HG02571 (cell line): ENCODE measurements around the gene ACO1.

ENCODE experiments used
- ATAC-seq: cut with Tn5 transposase; IDR thresholded peaks from one replicate; pipeline ENCODE4 v1.9.1; 2021; ENCODE audit warnings: mild to moderate bottlenecking, moderate library complexity; ENCODE audit not compliant: unreplicated experiment

Gene ACO1

GRCh38 chr9:32414856-32415255, 30.4 kb downstream of the ACO1 start:
- no peak for ATAC-seq

GRCh38 chr9:32419921-32420320, 35.5 kb downstream of the ACO1 start:
- ATAC-seq: no peak

DNA sequence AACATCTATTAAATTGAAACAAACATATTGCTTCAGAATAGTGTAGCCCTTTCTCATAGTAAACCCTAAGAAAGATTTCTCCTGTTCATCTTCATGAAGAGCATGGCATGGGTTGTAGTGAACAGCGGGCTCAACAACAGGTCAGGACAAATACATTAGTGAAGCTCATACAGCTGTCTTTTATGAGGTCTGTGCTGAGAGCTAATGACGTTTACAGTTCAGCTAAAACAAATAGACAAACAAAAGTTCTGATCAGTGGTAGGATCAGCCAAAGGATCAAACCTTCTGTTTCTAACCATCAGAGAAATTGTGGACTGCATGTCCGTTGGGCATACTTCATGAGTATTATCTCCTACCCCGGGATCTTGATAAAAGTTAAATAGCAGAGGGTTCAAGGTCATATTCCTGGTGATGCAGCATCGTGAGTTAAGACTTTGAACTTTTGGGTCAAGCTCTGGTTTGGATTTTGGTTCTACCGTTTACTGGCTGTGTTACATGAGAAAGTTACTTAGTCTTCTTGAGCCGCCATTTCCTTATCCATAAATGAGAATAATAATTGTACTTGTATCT, 37.9 kb downstream of the ACO1 start:
- no peak for ATAC-seq

GRCh38 chr9:32423371-32423770, 38.9 kb downstream of the ACO1 start:
- ATAC-seq: no peak

DNA sequence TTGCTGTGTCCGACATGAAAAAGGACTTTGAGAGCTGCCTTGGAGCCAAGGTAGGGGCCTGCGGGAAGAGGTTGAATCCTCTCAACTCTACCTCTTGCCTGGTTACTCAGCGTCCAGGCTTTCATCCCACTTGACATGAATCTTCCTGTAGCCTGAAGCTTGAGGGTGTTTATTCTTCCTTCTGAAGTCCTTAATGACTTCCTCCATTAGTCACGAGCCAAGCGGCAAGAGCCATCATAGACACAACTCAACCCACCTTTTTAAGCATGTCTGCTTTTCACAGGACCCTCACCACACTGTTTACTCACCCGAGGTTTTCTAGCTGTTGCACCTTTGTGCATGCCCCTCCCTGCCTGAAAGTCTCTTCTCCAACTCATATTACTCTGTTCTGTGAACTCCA, 40.2 kb downstream of the ACO1 start:
- ATAC-seq: no peak

DNA sequence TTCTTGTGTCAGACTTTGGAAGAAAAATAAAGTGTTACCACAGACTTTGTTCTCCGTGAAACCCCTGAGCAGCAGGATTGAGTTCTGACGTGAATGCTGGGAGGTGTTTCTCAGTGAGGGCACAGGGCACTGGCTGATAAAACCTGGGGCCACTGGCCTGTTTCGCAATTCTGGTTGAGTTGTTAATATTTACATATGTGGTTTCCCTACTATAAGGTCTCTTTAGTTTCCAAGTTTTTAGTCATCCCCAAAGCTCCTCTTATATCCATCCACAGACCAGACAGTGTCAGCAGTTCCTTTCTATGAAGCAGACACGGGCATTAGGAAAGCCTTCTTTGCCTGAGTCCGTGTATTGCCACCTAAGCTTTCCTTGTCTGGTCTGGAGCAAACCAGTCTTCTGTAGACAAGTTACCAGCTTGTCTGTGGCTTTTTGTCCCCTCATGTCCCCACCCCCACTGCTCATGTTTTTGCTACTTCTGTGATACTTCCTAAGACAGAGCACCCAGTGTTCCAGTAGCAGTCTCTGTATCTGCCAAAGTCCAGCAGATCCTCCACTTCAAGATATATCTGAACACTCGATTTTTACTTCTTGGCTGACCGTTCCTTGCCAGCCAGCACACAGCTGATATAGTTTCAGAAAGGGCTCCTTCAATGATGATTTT, 42.0 kb downstream of the ACO1 start:
- ATAC-seq: no peak

DNA sequence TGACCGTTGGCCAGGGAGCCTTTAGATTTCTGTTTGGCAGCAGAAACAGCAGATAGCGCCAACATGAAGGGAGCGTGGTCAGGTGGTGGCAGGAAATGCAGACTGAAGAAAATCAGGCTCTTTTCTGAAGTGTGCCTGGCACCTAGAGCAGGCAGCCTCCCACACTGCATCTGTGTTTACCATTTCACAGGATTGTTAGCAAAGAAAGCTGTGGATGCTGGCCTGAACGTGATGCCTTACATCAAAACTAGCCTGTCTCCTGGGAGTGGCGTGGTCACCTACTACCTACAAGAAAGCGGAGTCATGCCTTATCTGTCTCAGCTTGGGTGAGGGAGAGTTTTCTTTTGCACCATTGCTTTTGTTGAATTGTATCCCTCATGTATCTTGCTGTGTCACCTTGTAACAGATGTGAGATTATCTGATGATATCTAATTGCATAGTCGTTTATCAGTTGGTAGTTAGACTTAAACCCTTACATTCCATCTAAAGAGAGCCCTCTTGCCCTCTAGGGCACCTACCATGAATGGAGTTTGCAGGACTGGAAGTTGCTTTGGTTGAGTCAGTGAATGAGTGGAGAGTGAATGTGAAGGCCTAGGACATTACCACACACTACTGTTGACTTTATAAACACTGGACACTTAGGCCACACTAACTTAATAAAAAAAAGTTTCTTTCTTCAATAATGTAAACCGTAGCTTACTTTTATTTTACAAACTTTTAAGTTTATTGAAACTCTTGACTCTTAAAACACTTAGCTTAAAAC, 42.8 kb downstream of the ACO1 start:
- no peak for ATAC-seq

GRCh38 chr9:32430720-32431119, 46.3 kb downstream of the ACO1 start:
- ATAC-seq: no peak

DNA sequence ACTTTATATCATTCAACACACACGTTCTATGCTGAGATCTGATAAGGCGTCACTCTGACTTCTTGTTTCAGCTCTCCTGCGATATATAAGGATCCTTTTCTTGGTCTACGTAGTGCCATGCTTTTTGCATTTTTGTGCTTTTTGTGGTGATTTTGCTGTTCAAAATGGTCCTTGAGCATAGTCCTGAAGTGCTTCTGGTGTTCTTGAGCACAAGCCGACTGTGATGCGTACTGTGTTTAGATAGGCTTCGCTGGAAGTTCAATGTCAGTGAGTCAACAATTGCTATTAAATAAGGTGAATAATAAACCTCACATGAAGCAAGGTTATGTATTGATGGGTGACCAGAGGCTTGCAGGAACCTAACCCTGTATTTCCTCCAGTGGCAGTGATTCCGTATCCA, 46.8 kb downstream of the ACO1 start:
- no peak for ATAC-seq

- ATAC-seq: no peak
These were observed 47.6 kb downstream of the ACO1 start for GRCh38 chr9:32431940-32432555.

DNA sequence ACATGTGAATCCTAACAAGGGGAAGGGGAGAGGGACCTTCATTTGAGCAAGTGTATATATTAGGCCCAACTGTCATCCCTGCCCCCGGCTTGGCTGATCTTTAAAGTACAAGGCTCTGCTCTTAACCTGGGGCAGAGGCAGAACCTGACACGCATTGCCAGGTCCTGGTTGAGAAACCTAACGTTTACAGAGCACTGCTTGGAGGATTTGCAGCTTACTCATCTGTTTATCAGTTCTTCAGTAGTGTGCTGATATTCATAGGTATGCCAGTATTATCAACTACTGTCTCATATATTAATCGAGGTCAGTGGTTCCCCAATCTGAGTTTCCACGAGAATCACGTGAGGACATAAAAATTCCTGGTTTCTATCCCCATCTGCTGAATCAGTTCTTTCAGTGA, 50.4 kb downstream of the ACO1 start:
- ATAC-seq: no peak

- ATAC-seq: no peak
These were observed 57.2 kb downstream of the ACO1 start for GRCh38 chr9:32441678-32442077.

GRCh38 chr9:32442433-32442832, 58.0 kb downstream of the ACO1 start:
- ATAC-seq: no peak

- no peak for ATAC-seq
These were observed 65.5 kb downstream of the ACO1 start for GRCh38 chr9:32449969-32450368.

GRCh38 chr9:32454280-32454679, 69.8 kb downstream of the ACO1 start:
- no peak for ATAC-seq

- ATAC-seq: no peak
These were observed 71.3 kb downstream of the ACO1 start for GRCh38 chr9:32455738-32456137.

DNA sequence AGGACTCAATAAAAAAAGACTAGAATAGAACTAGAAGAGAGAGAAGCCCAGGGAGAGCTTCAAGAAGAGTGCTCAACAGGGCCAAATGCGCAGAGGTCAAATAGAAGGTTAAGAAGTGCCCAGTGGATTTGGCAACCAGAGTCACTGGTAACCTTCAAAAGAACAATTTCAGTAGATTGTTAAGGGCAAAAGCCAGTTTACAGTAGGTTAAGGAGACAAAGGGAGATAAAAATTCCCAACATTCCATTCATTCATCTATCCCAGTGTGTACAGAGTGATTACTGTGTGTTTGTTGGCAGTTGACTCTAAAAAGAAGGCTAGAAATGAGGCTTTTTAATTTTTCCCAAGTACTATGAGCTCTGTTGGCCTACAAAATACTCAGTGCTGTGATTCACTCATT, 72.1 kb downstream of the ACO1 start:
- ATAC-seq: no peak

DNA sequence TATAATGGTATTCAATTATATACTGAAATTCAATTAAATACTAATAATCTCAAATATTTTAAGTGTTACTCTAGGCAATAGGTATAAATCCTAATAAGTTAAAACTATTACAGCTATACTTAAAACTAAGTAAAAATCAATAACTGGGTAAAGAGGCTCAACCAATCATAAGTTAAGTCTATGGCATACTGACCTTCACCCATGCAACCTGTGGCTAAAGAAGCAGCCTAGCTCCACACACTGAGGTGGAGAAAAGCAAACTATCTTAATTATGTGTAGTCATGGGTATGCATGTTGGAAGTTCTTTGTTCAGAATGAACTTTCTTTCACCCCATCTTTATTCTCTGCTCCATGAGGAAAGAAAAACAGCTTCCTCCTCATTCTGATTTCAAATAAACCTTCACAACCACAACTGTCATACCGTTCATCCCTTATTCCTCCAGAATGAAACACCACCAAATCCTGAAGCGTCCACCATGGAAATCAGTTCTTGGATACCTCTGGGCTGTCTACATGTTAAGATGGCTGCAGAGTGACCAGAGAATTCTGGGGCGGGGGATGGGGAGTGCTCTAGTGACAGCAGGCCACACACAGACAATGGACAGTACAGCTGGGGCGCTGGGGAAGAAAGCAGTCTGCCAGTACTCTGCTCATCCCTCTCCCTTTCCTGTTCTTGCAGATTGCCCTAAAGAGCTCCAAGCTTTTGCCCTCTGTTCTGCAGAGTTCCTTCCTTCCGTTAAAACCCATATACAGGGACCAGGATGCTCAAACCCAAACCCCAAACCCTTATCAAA, 79.3 kb downstream of the ACO1 start:
- no peak for ATAC-seq

GRCh38 chr9:32468740-32469139, 84.3 kb downstream of the ACO1 start:
- no peak for ATAC-seq

- ATAC-seq: no peak
These were observed 87.9 kb downstream of the ACO1 start for GRCh38 chr9:32472344-32472743.

DNA sequence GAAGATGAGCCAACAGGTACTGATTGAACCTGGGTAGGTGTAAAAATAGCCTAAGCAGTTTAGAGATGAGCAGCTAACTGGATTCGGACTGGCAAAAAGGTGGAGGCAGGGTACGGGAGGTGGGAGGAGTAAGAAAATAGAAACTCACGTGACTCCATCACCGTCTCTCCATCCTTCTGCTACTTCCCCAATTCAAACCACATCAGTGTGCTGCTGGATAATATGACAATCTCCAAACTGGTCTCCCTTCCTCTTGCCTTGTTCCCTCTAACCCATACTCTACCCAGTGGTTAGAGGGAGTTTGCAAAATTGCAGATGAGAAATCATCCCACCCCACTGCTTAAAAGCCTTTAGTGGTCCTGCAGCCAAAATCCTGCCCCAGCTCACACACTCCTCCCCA, 98.9 kb downstream of the ACO1 start:
- no peak for ATAC-seq
